Measurements from ENCODE around the gene APELA.

DNA sequence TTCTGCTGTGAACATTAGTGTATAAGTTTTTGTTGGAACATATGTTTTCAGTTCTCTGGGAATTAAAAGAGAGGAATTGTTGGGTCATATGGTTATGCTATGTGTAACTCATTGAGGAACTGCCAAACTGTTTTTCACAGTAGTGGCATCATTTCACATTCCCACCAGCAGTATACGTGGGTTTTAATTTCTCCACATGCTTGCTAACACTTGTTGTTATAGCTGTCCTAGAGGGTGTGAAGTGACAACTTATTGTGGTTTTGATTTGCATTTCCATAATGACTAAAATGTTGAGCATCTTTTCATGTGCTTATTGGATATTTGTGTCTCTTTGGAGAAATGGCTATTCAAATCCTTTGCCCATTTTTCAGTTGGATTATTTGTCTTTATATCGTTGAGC, 13.7 kb downstream of the APELA start:
- TF ChIP-seq CTCF (IDR thresholded peaks at IDR 0.05) (no peak), POLR2A (IDR thresholded peaks at IDR 0.05) (no peak)

Data from body of pancreas (tissue), 4 donors.